GM18502 (cell line): ENCODE results near the gene CCDC183.
A peak's percentile ranks its signal among the peaks of the same experiment; 100 is the strongest.
"Not testable (repeated sequence)": the region's sequence is repeated elsewhere in the genome, so short reads cannot be mapped to it uniquely, and the experiment has no call there.

Experiments used
- ATAC-seq: cut with Tn5 transposase; IDR thresholded peaks from one replicate; pipeline ENCODE4 v1.9.1; 2021; ENCODE audit warnings: mild to moderate bottlenecking; ENCODE audit not compliant: unreplicated experiment, poor library complexity

The CCDC183 gene

GRCh38 chr9:136799079-136799853, 3.1 kb downstream of the CCDC183 start:
- ATAC-seq: no peak

DNA sequence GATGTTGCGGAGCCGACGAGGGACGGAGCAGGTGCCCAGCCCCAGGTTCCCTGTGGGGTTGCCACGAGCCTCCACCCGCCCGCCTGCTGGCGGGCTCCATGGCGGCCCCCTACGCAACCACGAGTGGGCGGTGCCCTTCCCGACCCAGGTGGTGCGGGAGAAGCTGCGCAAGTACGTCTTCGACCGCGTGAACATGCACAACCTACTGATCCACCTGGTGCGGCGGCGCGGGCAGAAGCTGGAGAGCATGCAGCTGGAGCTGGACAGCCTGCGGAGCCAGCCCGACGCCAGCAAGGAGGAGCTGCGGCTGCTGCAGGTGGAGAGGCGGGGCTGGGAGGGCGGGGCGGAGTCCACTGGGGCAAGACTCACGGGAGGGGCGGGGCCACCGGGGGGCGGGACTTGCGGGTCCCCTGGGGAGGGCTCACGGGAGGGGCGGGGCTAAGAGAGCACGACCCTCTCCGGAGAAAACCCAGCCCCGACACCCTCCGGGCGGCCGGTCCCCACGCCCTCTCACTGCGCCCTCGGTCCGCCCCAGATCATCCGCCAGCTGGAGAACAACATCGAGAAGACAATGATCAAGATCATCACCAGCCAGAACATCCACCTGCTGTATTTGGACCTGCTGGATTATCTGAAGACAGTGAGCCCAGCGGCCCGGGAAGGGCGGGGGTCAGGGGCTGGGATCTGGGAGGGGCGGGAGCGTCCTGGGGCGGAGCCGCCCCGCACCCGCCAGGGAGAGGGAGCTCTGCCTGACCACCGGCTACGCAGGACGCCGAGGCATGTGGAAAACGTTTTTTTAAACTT, 3.9 kb downstream of the CCDC183 start:
- no peak for ATAC-seq

DNA sequence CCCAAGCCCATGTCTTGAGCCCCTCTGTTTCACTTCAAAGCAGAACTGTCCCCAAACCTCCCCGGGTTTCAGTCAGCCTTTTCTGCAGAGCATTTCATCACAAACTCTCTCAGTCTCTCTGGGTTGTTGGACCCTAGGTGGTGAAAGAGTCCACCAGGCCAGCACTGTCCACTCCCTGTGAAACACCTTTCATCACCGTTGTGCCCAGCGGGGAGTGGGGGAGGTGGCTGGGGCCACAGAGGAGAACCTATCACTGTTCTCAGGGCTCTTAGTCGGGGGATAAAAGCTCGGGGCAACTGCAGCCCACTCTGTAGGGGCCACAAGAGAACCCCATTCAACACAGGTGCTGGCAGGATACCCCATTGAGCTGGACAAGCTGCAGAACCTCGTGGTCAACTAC, 6.2 kb downstream of the CCDC183 start:
- no peak for ATAC-seq

DNA sequence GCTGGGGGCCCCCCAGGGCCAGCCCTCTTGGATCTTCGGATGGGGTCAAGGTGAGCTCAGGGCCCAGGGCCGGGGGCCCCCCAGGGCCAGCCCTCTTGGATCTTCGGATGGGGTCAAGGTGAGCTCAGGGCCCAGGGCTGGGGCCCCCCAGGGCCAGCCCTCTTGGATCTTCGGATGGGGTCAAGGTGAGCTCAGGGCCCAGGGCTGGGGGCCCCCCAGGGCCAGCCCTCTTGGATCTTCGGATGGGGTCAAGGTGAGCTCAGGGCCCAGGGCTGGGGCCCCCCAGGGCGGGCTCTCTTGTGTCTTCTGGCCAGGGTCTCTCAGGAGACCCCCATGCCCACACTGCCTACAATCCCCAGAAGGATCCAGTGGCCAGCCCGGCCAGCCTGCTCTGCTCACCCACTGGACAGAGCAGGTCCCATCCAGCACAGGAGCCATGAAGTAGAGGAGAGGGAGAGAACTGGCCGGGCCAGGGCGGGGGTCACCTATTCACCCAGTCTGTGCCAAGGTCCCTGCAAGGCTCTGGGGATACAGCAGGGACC, 6.9 kb downstream of the CCDC183 start:
- ATAC-seq: not testable (repeated sequence)

- no peak for ATAC-seq
Observed at GRCh38 chr9:136803551-136804508, 7.7 kb downstream of the CCDC183 start.

- ATAC-seq: no peak
Observed at GRCh38 chr9:136804509-136805206, 8.5 kb downstream of the CCDC183 start.

GRCh38 chr9:136805207-136805740, 9.1 kb downstream of the CCDC183 start:
- ATAC-seq: no peak

- ATAC-seq: no peak
Observed at GRCh38 chr9:136806067-136806466, 9.9 kb downstream of the CCDC183 start.

DNA sequence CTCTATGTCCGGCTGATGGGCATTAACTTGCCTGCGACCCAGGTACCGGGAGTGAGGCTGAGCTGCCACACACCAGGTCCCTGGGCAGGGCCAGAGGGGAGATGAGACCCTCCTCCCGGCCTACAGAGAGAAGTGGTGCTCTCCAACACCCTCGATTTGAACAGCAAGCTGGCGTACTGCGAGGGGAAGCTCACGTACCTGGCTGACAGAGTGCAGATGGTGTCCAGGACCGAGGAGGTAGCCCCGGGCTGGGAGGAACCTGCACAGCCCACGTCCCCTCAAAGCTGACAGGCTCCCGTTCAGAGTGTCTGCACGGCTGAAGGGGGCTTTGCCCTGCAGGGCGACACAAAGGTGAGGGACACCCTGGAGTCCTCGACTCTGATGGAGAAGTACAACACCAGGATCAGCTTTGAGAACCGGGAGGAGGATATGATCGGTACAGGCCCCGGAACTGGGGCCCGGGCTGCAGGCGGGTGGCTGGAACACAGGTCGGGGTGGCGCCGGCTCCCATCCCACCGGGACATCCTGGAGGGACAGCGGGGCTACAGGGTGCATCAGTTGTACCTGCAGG, 10.6 kb downstream of the CCDC183 start:
- ATAC-seq: no peak

DNA sequence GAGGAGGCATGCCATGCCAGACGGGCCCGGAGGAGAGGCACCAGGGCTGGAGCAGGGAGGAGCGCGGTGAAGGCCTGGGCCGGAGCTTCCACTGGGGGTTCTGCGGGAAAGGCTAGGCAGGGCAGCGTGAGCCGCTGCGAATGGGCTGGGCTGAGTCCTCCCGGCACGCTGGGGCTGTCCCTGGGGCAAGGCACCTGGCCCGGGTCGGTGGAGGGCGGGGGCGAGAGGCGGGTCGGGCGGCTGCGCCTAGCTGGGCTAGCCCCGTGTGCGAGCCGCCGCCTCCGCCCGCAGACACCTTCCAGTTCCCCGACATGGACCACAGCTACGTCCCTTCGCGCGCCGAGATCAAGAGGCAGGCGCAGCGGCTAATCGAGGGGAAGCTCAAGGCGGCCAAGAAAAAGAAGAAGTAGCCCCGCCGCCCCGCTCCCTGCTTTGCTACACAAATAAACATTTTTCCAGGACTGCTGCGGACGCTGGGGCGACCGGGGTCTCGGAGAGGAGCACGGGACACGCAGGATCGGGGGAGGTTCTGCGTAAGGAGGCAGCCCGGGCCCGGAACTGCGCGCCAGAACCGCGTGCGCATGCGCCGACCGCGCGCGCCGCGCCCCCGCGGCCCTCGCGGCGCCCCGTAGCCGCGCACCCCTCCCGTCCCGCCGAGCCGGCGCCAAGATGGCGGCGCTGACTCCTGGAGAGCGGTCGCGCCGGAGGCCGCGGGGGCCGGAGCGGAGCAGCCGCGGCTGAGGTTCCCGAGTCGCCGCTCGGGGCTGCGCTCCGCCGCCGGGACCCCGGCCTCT, 11.3 kb downstream of the CCDC183 start, which contains the start of gene RABL6:
Gene RABL6 (plus strand): TSS at position 668 of the 794 bp plus-strand sequence. CDS start 249 bp downstream, outside the sequence.
- ATAC-seq: peak; percentile 74

GRCh38 chr9:136808075-136808805, 12.1 kb downstream of the CCDC183 start:
- peak; percentile 38 for ATAC-seq

- ATAC-seq: no peak
Observed at GRCh38 chr9:136808806-136809158, 12.6 kb downstream of the CCDC183 start.

- ATAC-seq: no peak
Observed at GRCh38 chr9:136814725-136815421, 18.7 kb downstream of the CCDC183 start.

DNA sequence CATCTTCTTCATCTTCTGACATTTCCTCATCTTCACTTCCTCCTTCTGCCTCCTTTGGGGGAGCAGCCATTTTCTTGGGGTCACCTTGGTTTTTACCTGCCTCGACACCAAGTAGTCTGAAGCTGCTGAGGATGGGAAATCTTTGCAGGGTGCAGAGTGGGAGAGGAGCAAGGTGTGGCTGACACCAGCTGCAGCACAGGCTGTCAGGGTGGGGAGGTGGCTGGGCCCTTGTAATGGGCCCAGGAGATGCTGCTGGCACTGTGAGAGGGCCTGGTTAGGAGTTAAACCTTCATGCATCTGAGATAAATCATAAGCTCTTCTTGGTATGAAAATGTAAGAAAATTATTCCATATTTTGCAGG, 19.3 kb downstream of the CCDC183 start:
- ATAC-seq: no peak

GRCh38 chr9:136820971-136821825, 25.1 kb downstream of the CCDC183 start:
- no peak for ATAC-seq
